ENCODE data around the gene TBCK. TPM values are rescaled to one million over a fixed set of nuclear protein-coding genes. Genes with fewer than 3 reads are reported as not detected.

TBCK gene
- total RNA-seq, 1 donor from 2014 or later: 47.6 TPM

DNA sequence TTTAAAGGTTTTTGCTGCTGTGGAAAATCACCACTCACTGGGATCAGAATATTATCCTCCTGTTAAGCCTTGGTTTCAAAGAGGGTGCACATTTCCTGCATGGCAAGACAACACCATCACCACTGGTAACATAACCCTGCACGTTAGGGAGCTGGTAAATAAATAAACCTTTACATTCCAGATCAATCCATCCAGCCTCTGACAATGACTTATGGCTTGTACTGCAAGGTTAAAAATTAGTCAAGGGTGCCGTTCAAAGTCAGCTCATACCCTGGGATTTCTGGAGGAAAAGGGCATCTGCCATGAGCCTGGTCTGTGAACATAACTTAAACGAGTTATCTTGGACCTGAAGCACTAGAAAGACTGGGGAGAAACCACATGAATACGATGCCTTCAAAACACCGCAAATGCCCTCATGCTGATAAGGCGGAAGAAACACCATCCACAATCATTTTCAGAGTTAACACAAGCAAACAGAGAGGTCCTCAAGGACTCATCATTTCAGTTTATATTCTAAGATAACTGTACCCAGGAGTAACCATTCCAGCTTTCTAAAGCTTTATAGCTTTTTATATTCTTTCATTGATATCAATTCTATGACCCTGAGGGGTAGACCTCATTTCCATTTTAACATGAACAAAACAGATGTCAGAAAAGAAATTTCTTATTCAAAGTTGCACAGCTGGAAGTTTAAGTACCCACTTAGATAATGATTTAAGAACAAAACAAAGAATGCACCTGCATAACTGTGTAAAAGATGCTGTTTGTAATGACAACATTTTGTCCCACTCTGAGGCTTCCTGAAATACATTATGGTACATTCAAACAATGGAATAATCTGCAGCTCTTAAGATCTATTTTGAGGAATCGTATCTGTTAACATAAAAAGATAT is 317.6 kb downstream of the TBCK start:
- H3K4me1 Mint-ChIP-seq: peaks cover 4% of the 10 kb centered on the region
- H3K27me3 Mint-ChIP-seq (ENCODE audit: low read depth): no peaks in the 10 kb centered on the region
- DNase-seq (ENCODE audit: low read depth, low spot score): no peak
- no peak overlapping the region for H3K4me3 Mint-ChIP-seq
- no peak overlapping the region for H3K27ac Mint-ChIP-seq (ENCODE audit: unreplicated experiment)
- TF ChIP-seq CTCF (conservative IDR thresholded peaks at IDR 0.05): no peak
- peaks cover 2% of the 10 kb centered on the region for H3K9me3 Mint-ChIP-seq
- no peaks in the 10 kb centered on the region for H3K36me3 Mint-ChIP-seq (ENCODE audit: low read depth)

- H3K4me1 Mint-ChIP-seq: peaks cover 4% of the 10 kb centered on the region
- H3K27ac Mint-ChIP-seq (ENCODE audit: unreplicated experiment): no peak overlapping the region
- H3K36me3 Mint-ChIP-seq (ENCODE audit: low read depth): no peaks in the 10 kb centered on the region
- TF ChIP-seq CTCF (conservative IDR thresholded peaks at IDR 0.05): no peak
- H3K9me3 Mint-ChIP-seq: peaks cover 2% of the 10 kb centered on the region
- DNase-seq (ENCODE audit: low read depth, low spot score): no peak
- no peaks in the 10 kb centered on the region for H3K27me3 Mint-ChIP-seq (ENCODE audit: low read depth)
- no peak overlapping the region for H3K4me3 Mint-ChIP-seq
Observed at GRCh38 chr4:105996845-105997244, 319.2 kb downstream of the TBCK start.

GRCh38 chr4:105994841-105995501 is 321.0 kb downstream of the TBCK start:
- Mint-ChIP-seq H3K9me3 (peaks cover 4% of the 10 kb centered on the region), H3K4me3 (no peak overlapping the region)
- TF ChIP-seq CTCF (conservative IDR thresholded peaks at IDR 0.05): no peak

GRCh38 chr4:105994061-105994460 is 321.9 kb downstream of the TBCK start:
- H3K27me3 Mint-ChIP-seq (ENCODE audit: low read depth): no peaks in the 10 kb centered on the region
- DNase-seq (ENCODE audit: low read depth, low spot score): no peak
- peaks cover 4% of the 10 kb centered on the region for H3K9me3 Mint-ChIP-seq
- H3K27ac Mint-ChIP-seq (ENCODE audit: unreplicated experiment): no peak overlapping the region
- H3K4me1 Mint-ChIP-seq: peaks cover 4% of the 10 kb centered on the region
- no peak for TF ChIP-seq CTCF (conservative IDR thresholded peaks at IDR 0.05)
- H3K36me3 Mint-ChIP-seq (ENCODE audit: low read depth): no peaks in the 10 kb centered on the region
- no peak overlapping the region for H3K4me3 Mint-ChIP-seq

More at GRCh38 chr4:105994841-105995501, 321.0 kb downstream of the TBCK start:
- Mint-ChIP-seq H3K36me3 (ENCODE audit: low read depth) (no peaks in the 10 kb centered on the region), H3K27ac (ENCODE audit: unreplicated experiment) (no peak overlapping the region), H3K27me3 (ENCODE audit: low read depth) (no peaks in the 10 kb centered on the region), H3K4me1 (peaks cover 4% of the 10 kb centered on the region)
- no peak for DNase-seq (ENCODE audit: low read depth, low spot score)

- Mint-ChIP-seq H3K9me3 (peaks cover 4% of the 10 kb centered on the region), H3K4me3 (no peak overlapping the region), H3K4me1 (no peaks in the 10 kb centered on the region), H3K27ac (ENCODE audit: unreplicated experiment) (no peak overlapping the region), H3K27me3 (ENCODE audit: low read depth) (no peaks in the 10 kb centered on the region), H3K36me3 (ENCODE audit: low read depth) (no peaks in the 10 kb centered on the region)
- no peak for TF ChIP-seq CTCF (conservative IDR thresholded peaks at IDR 0.05)
- DNase-seq (ENCODE audit: low read depth, low spot score): no peak
Observed at GRCh38 chr4:105992641-105993305, 323.2 kb downstream of the TBCK start.

Data from neural crest cell (in vitro differentiated cells).